CD4-positive, CD25-positive, alpha-beta regulatory T cell (primary cell): Measurements from ENCODE around the gene RAB26. TPM values are rescaled to one million over a fixed set of nuclear protein-coding genes. Genes with fewer than 3 reads are reported as not detected.
A peak's percentile ranks its signal among the peaks of the same experiment; 100 is the strongest.
"Not testable (repeated sequence)": the region's sequence is repeated elsewhere in the genome, so short reads cannot be mapped to it uniquely, and the experiment has no call there.

Experiments used
- ATAC-seq, 2 donors: fragments of 150-1000 bp; cut with Tn5 transposase; one replicate each; pipeline ENCODE4 v1.10.0; 2021; ENCODE audit warnings: low read depth in 2 of 2, moderate number of reproducible peaks in 2 of 2, moderate library complexity in 1 of 2
- DNase-seq, 3 donors: peaks; one replicate each; pipeline versions ENCODE4 v3.0.0 to v3.0.0-alpha.2; 2012 to 2022; ENCODE audit warnings: mixed read lengths in 1 of 3
- H3K27ac ChIP-seq: one replicate; pipeline ENCODE4 v1.7.0; 2013; ENCODE audit warnings: mild to moderate bottlenecking, low read length; ENCODE audit not compliant: insufficient read depth, poor library complexity, severe bottlenecking
- H3K27me3 ChIP-seq: one replicate; pipeline ENCODE4 v1.7.0; 2013; ENCODE audit warnings: low read length; ENCODE audit not compliant: control insufficient read depth, insufficient read depth
- H3K36me3 ChIP-seq: one replicate; pipeline ENCODE4 v1.7.0; 2013; ENCODE audit warnings: mild to moderate bottlenecking, low read length, moderate library complexity; ENCODE audit not compliant: control insufficient read depth, insufficient read depth
- H3K4me1 ChIP-seq: 2 replicates; pipeline ENCODE4 v1.7.0; 2013; ENCODE audit warnings: mild to moderate bottlenecking, low read length; ENCODE audit not compliant: insufficient read depth, control insufficient read depth, poor library complexity, severe bottlenecking
- H3K4me3 ChIP-seq: one replicate; pipeline ENCODE4 v1.7.0; 2013; ENCODE audit warnings: low read depth, mild to moderate bottlenecking, low read length, moderate library complexity
- H3K9me3 ChIP-seq, 2 experiments: 1 replicate in 1 of 2; 2 replicates in 1 of 2; pipeline ENCODE4 v1.7.0; 2013; ENCODE audit warnings: low read length in 2 of 2, mild to moderate bottlenecking in 1 of 2, moderate library complexity in 1 of 2; ENCODE audit not compliant: control insufficient read depth in 2 of 2
- H3K27ac Mint-ChIP-seq, 3 donors: one replicate each; pipeline ENCODE4 v1.8.0; 2020 to 2022; ENCODE audit warnings: mild to moderate bottlenecking in 3 of 3, mixed read lengths in 3 of 3, moderate library complexity in 2 of 3
- H3K27me3 Mint-ChIP-seq: one replicate; pipeline ENCODE4 v1.8.0; 2022; ENCODE audit warnings: mild to moderate bottlenecking, mixed read lengths
- H3K36me3 Mint-ChIP-seq: one replicate; pipeline ENCODE4 v1.8.0; 2020; ENCODE audit warnings: mixed read lengths
- H3K4me1 Mint-ChIP-seq, 4 donors: one replicate each; pipeline ENCODE4 v1.8.0; 2020 to 2022; ENCODE audit warnings: mixed read lengths in 4 of 4, mild to moderate bottlenecking in 1 of 4
- H3K4me3 Mint-ChIP-seq, 4 donors: one replicate each; pipeline ENCODE4 v1.8.0; 2020 to 2022; ENCODE audit warnings: mild to moderate bottlenecking in 4 of 4, mixed read lengths in 4 of 4, moderate library complexity in 3 of 4
- H3K9me3 Mint-ChIP-seq, 7 donors: one replicate each; pipeline ENCODE4 v1.8.0; 2020 to 2022; ENCODE audit warnings: mixed read lengths in 7 of 7, mild to moderate bottlenecking in 3 of 7, moderate library complexity in 2 of 7
- polyA plus RNA-seq, 4 donors: library from polyadenylated mRNA; unstranded; fragments of 300-500 nt; fragmentation: Illumina TruSeq; gene quantifications; one replicate each; pipeline ENCODE4 v1.2.3, GENCODE V29; 2021
- total RNA-seq: library from RNA; stranded (reverse); gene quantifications from one replicate; pipeline ENCODE4 v1.2.3, GENCODE V29; 2022

RAB26 gene
- total and polyA plus RNA-seq, 5 donors from 2014 or later = 0.38 to 1.2 (median 0.93) TPM; not detected in 1

- H3K4me1 ChIP-seq, H3K9me3 Mint-ChIP-seq, H3K27ac ChIP-seq, H3K36me3 ChIP-seq, H3K36me3 Mint-ChIP-seq, H3K9me3 ChIP-seq, ATAC-seq, H3K27me3 Mint-ChIP-seq, H3K27ac Mint-ChIP-seq, DNase-seq, H3K4me3 ChIP-seq, H3K4me3 Mint-ChIP-seq, H3K27me3 ChIP-seq, H3K4me1 Mint-ChIP-seq: not testable (repeated sequence)
These were observed 35.8 kb upstream of the RAB26 start for GRCh38 chr16:2112539-2113106.

GRCh38 chr16:2114225-2114624 is 34.2 kb upstream of the RAB26 start:
- H3K9me3 ChIP-seq, H3K36me3 ChIP-seq, H3K9me3 Mint-ChIP-seq, H3K27ac Mint-ChIP-seq, H3K4me1 ChIP-seq, H3K27me3 ChIP-seq, DNase-seq, H3K4me1 Mint-ChIP-seq, H3K36me3 Mint-ChIP-seq, H3K27me3 Mint-ChIP-seq, H3K27ac ChIP-seq, H3K4me3 ChIP-seq, ATAC-seq, H3K4me3 Mint-ChIP-seq: not testable (repeated sequence)

- H3K9me3 Mint-ChIP-seq, H3K4me1 Mint-ChIP-seq, H3K36me3 Mint-ChIP-seq, ATAC-seq, H3K4me1 ChIP-seq, H3K4me3 Mint-ChIP-seq, H3K36me3 ChIP-seq, H3K27me3 ChIP-seq, H3K27me3 Mint-ChIP-seq, DNase-seq, H3K9me3 ChIP-seq, H3K27ac ChIP-seq, H3K4me3 ChIP-seq: not testable (repeated sequence)
- peak overlapping the region in 1 of 3 donors; percentile 25 for H3K27ac Mint-ChIP-seq
These were observed 33.4 kb upstream of the RAB26 start for GRCh38 chr16:2114885-2115590.

GRCh38 chr16:2115591-2115973 is 32.8 kb upstream of the RAB26 start:
- H3K4me1 Mint-ChIP-seq = peaks cover 0 to 4% (median 0%) of the 10 kb centered on the region in 4 donors
- no peak overlapping the region for H3K27ac Mint-ChIP-seq
- H3K27me3 ChIP-seq = no peaks in the 10 kb centered on the region
- H3K36me3 Mint-ChIP-seq = no peaks in the 10 kb centered on the region
- ATAC-seq (no peak), DNase-seq (no peak)
- H3K4me3 ChIP-seq = no peak overlapping the region
- no peaks in the 10 kb centered on the region for H3K36me3 ChIP-seq
- H3K27me3 Mint-ChIP-seq = no peaks in the 10 kb centered on the region
- no peaks in the 10 kb centered on the region for H3K9me3 Mint-ChIP-seq
- no peak overlapping the region for H3K27ac ChIP-seq
- no peaks in the 10 kb centered on the region for H3K9me3 ChIP-seq
- H3K4me1 ChIP-seq = no peaks in the 10 kb centered on the region
- H3K4me3 Mint-ChIP-seq = no peak overlapping the region

- not testable (repeated sequence) for H3K27me3 ChIP-seq, H3K4me3 Mint-ChIP-seq, H3K27me3 Mint-ChIP-seq, H3K36me3 Mint-ChIP-seq, H3K9me3 Mint-ChIP-seq, H3K9me3 ChIP-seq, H3K4me3 ChIP-seq, ATAC-seq, H3K27ac ChIP-seq, H3K36me3 ChIP-seq, DNase-seq, H3K4me1 Mint-ChIP-seq, H3K27ac Mint-ChIP-seq, H3K4me1 ChIP-seq
These were observed 32.0 kb upstream of the RAB26 start for GRCh38 chr16:2116428-2116827.

- not testable (repeated sequence) for H3K27ac ChIP-seq, H3K9me3 ChIP-seq, H3K4me3 Mint-ChIP-seq, DNase-seq, H3K4me1 ChIP-seq, ATAC-seq, H3K36me3 Mint-ChIP-seq, H3K27me3 ChIP-seq, H3K4me3 ChIP-seq, H3K36me3 ChIP-seq, H3K9me3 Mint-ChIP-seq, H3K27me3 Mint-ChIP-seq, H3K27ac Mint-ChIP-seq, H3K4me1 Mint-ChIP-seq
These were observed 31.1 kb upstream of the RAB26 start for GRCh38 chr16:2117341-2117740.

- not testable (repeated sequence) for ATAC-seq, H3K9me3 ChIP-seq, H3K27me3 Mint-ChIP-seq, DNase-seq, H3K4me3 Mint-ChIP-seq, H3K4me1 ChIP-seq, H3K36me3 ChIP-seq, H3K27ac Mint-ChIP-seq, H3K27ac ChIP-seq, H3K27me3 ChIP-seq, H3K4me1 Mint-ChIP-seq, H3K4me3 ChIP-seq, H3K36me3 Mint-ChIP-seq, H3K9me3 Mint-ChIP-seq
These were observed 30.3 kb upstream of the RAB26 start for GRCh38 chr16:2117960-2118722.

GRCh38 chr16:2121325-2121724 is 27.1 kb upstream of the RAB26 start:
- not testable (repeated sequence) for H3K4me1 ChIP-seq, H3K36me3 ChIP-seq, H3K27me3 ChIP-seq, H3K9me3 ChIP-seq, H3K9me3 Mint-ChIP-seq, H3K4me3 ChIP-seq, H3K36me3 Mint-ChIP-seq, H3K27me3 Mint-ChIP-seq, H3K27ac ChIP-seq
- peak; percentile 52 to 54 for ATAC-seq
- Mint-ChIP-seq H3K27ac (peak overlapping the region in 1 of 3 donors; percentile 84), H3K4me1 (peaks cover 0 to 17% (median 1%) of the 10 kb centered on the region in 4 donors), H3K4me3 (peak overlapping the region in 2 of 4 donors; percentile 51 to 58)
- DNase-seq = peak in 2 of 3 donors; percentile 28 to 35
